ENCODE measurements around the gene ECPAS. TPM values are rescaled to one million over a fixed set of nuclear protein-coding genes. Genes with fewer than 3 reads are reported as not detected.

The ECPAS gene
- total RNA-seq, 3 donors from 2014 or later (not counting 1 experiment from before 2014, with no cell fraction given): 58.0 to 73.6 (median 70.7) TPM

- DNase-seq: no peak
- 93% methylated on average over 3 of the region's 3 CpGs for WGBS (ENCODE audit: insufficient coverage)
These were observed 9.8 kb downstream of the ECPAS start for GRCh38 chr9:111474385-111474784.

GRCh38 chr9:111467778-111468367 is 16.3 kb downstream of the ECPAS start:
- no peaks in the 10 kb centered on the region for H3K36me3 Mint-ChIP-seq
- DNase-seq: no peak
- WGBS (ENCODE audit: insufficient coverage): 96% methylated on average over 4 of the region's 4 CpGs
- H3K4me1 Mint-ChIP-seq: peaks cover 43 to 45% of the 10 kb centered on the region in 2 donors
- H3K4me3 ChIP-seq (ENCODE audit: low read length): no peak overlapping the region
- H3K4me1 ChIP-seq (ENCODE audit: control insufficient read depth, insufficient read depth, low read length): no peaks in the 10 kb centered on the region
- no peaks in the 10 kb centered on the region for H3K36me3 ChIP-seq (ENCODE audit: control insufficient read depth, insufficient read depth, low read length)
- ATAC-seq: no peak
- peak overlapping the region in 1 of 2 donors; percentile 17 for H3K27ac Mint-ChIP-seq
- intact Hi-C loops (cut with micrococcal nuclease): no loop called here
- no peak for TF ChIP-seq CTCF (IDR thresholded peaks at IDR 0.05)
- H3K27me3 Mint-ChIP-seq (ENCODE audit: low read depth in 2 of 2): no peaks in the 10 kb centered on the region
- no peak overlapping the region for H3K4me3 Mint-ChIP-seq
- H3K27me3 ChIP-seq (ENCODE audit: control insufficient read depth, insufficient read depth, low read length): no peaks in the 10 kb centered on the region
- H3K9me3 ChIP-seq (ENCODE audit: control insufficient read depth, insufficient read depth, low read length): no peaks in the 10 kb centered on the region
- H3K9me3 Mint-ChIP-seq: no peaks in the 10 kb centered on the region
- no peak overlapping the region for H3K27ac ChIP-seq (ENCODE audit: low read length)

More at GRCh38 chr9:111474385-111474784, 9.8 kb downstream of the ECPAS start:
- no peak for TF ChIP-seq CTCF (IDR thresholded peaks at IDR 0.05)
- H3K36me3 ChIP-seq (ENCODE audit: control insufficient read depth, insufficient read depth, low read length): no peaks in the 10 kb centered on the region
- H3K9me3 ChIP-seq (ENCODE audit: control insufficient read depth, insufficient read depth, low read length): no peaks in the 10 kb centered on the region
- ATAC-seq: no peak
- H3K4me3 Mint-ChIP-seq: no peak overlapping the region
- no peaks in the 10 kb centered on the region for H3K27me3 ChIP-seq (ENCODE audit: control insufficient read depth, insufficient read depth, low read length)
- peaks cover 3% of the 10 kb centered on the region for H3K4me1 ChIP-seq (ENCODE audit: control insufficient read depth, insufficient read depth, low read length)
- intact Hi-C loops (cut with micrococcal nuclease): no loop called here
- H3K4me1 Mint-ChIP-seq: peaks cover 48 to 52% of the 10 kb centered on the region in 2 donors
- peak overlapping the region in 1 of 2 donors; percentile 3 for H3K27ac Mint-ChIP-seq
- no peaks in the 10 kb centered on the region for H3K36me3 Mint-ChIP-seq
- H3K4me3 ChIP-seq (ENCODE audit: low read length): no peak overlapping the region
- no peaks in the 10 kb centered on the region for H3K9me3 Mint-ChIP-seq
- H3K27ac ChIP-seq (ENCODE audit: low read length): no peak overlapping the region
- no peaks in the 10 kb centered on the region for H3K27me3 Mint-ChIP-seq (ENCODE audit: low read depth in 2 of 2)

GRCh38 chr9:111463048-111463447 is 21.1 kb downstream of the ECPAS start:
- Histone ChIP-seq H3K9me3 (ENCODE audit: control insufficient read depth, insufficient read depth, low read length) (no peaks in the 10 kb centered on the region), H3K4me3 (ENCODE audit: low read length) (no peak overlapping the region), H3K27ac (ENCODE audit: low read length) (no peak overlapping the region), H3K27me3 (ENCODE audit: control insufficient read depth, insufficient read depth, low read length) (no peaks in the 10 kb centered on the region), H3K4me1 (ENCODE audit: control insufficient read depth, insufficient read depth, low read length) (no peaks in the 10 kb centered on the region), H3K36me3 (ENCODE audit: control insufficient read depth, insufficient read depth, low read length) (no peaks in the 10 kb centered on the region)
- no peaks in the 10 kb centered on the region for H3K9me3 Mint-ChIP-seq
- intact Hi-C loops (cut with micrococcal nuclease): no loop called here
- peaks cover 37 to 50% of the 10 kb centered on the region in 2 donors for H3K4me1 Mint-ChIP-seq
- H3K27ac Mint-ChIP-seq: no peak overlapping the region
- no peak for DNase-seq
- peak in 1 of 3 donors; percentile 32 for ATAC-seq
- 78% methylated on average over 2 of the region's 2 CpGs for WGBS (ENCODE audit: insufficient coverage)
- H3K4me3 Mint-ChIP-seq: no peak overlapping the region
- H3K36me3 Mint-ChIP-seq: no peaks in the 10 kb centered on the region
- H3K27me3 Mint-ChIP-seq (ENCODE audit: low read depth in 2 of 2): no peaks in the 10 kb centered on the region
- no peak for TF ChIP-seq CTCF (IDR thresholded peaks at IDR 0.05)

Data from natural killer cell (primary cell).